ENCODE results near the gene RTP5. TPM values are rescaled to one million over a fixed set of nuclear protein-coding genes. Genes with fewer than 3 reads are reported as not detected.

RTP5 gene
- total RNA-seq, 1 experiment from 2014 or later, result not detected

GRCh38 chr2:241841181-241842066 lies 28.1 kb upstream of the RTP5 start:
- no peak for DNase-seq (ENCODE audit: low read depth, low spot score)
- in situ Hi-C loops (cut with HindIII; ENCODE audit: low pct_unique_long_range_greater_than_20kb, low sequenced_read_pairs), result no loop called here

- DNase-seq (ENCODE audit: low read depth, low spot score), result no peak
- in situ Hi-C loops (cut with HindIII; ENCODE audit: low pct_unique_long_range_greater_than_20kb, low sequenced_read_pairs), result no loop called here
These were observed 27.5 kb upstream of the RTP5 start for GRCh38 chr2:241842067-241842415.

GRCh38 chr2:241842620-241843211 lies 26.8 kb upstream of the RTP5 start:
- DNase-seq (ENCODE audit: low read depth, low spot score), result no peak
- in situ Hi-C loops (cut with HindIII; ENCODE audit: low pct_unique_long_range_greater_than_20kb, low sequenced_read_pairs), result no loop called here

- in situ Hi-C loops (cut with HindIII; ENCODE audit: low pct_unique_long_range_greater_than_20kb, low sequenced_read_pairs), result no loop called here
These were observed 26.0 kb upstream of the RTP5 start for GRCh38 chr2:241843321-241844065.

GRCh38 chr2:241844066-241844728 lies 25.3 kb upstream of the RTP5 start:
- in situ Hi-C loops (cut with HindIII; ENCODE audit: low pct_unique_long_range_greater_than_20kb, low sequenced_read_pairs), result no loop called here
- no peak for DNase-seq (ENCODE audit: low read depth, low spot score)

More at GRCh38 chr2:241843321-241844065, 26.0 kb upstream of the RTP5 start:
- no peak for DNase-seq (ENCODE audit: low read depth, low spot score)

- no peak for DNase-seq (ENCODE audit: low read depth, low spot score)
- in situ Hi-C loops (cut with HindIII; ENCODE audit: low pct_unique_long_range_greater_than_20kb, low sequenced_read_pairs), result no loop called here
These were observed 24.5 kb upstream of the RTP5 start for GRCh38 chr2:241844831-241845578.

- in situ Hi-C loops (cut with HindIII; ENCODE audit: low pct_unique_long_range_greater_than_20kb, low sequenced_read_pairs), result no loop called here
- no peak for DNase-seq (ENCODE audit: low read depth, low spot score)
These were observed 23.1 kb upstream of the RTP5 start for GRCh38 chr2:241846406-241846805.

- no peak for DNase-seq (ENCODE audit: low read depth, low spot score)
- in situ Hi-C loops (cut with HindIII; ENCODE audit: low pct_unique_long_range_greater_than_20kb, low sequenced_read_pairs), result no loop called here
These were observed 20.5 kb upstream of the RTP5 start for GRCh38 chr2:241848761-241849615.

GRCh38 chr2:241849616-241850543 lies 19.6 kb upstream of the RTP5 start:
- DNase-seq (ENCODE audit: low read depth, low spot score), result no peak
- in situ Hi-C loops (cut with HindIII; ENCODE audit: low pct_unique_long_range_greater_than_20kb, low sequenced_read_pairs), result no loop called here

- in situ Hi-C loops (cut with HindIII; ENCODE audit: low pct_unique_long_range_greater_than_20kb, low sequenced_read_pairs), result no loop called here
- DNase-seq (ENCODE audit: low read depth, low spot score), result no peak
These were observed 18.8 kb upstream of the RTP5 start for GRCh38 chr2:241850544-241851324.

GRCh38 chr2:241851325-241852115 lies 18.0 kb upstream of the RTP5 start:
- DNase-seq (ENCODE audit: low read depth, low spot score), result no peak

GRCh38 chr2:241852116-241852980 lies 17.2 kb upstream of the RTP5 start:
- in situ Hi-C loops (cut with HindIII; ENCODE audit: low pct_unique_long_range_greater_than_20kb, low sequenced_read_pairs), result no loop called here

More at GRCh38 chr2:241851325-241852115, 18.0 kb upstream of the RTP5 start:
- in situ Hi-C loops (cut with HindIII; ENCODE audit: low pct_unique_long_range_greater_than_20kb, low sequenced_read_pairs), result no loop called here

GRCh38 chr2:241852981-241853631 lies 16.4 kb upstream of the RTP5 start:
- in situ Hi-C loops (cut with HindIII; ENCODE audit: low pct_unique_long_range_greater_than_20kb, low sequenced_read_pairs), result no loop called here
- DNase-seq (ENCODE audit: low read depth, low spot score), result no peak

More at GRCh38 chr2:241852116-241852980, 17.2 kb upstream of the RTP5 start:
- DNase-seq (ENCODE audit: low read depth, low spot score), result no peak
